K562 (cell line): Measurements from ENCODE around the gene NFS1. TPM values are rescaled to one million over a fixed set of nuclear protein-coding genes. Genes with fewer than 3 reads are reported as not detected.
"Not testable (repeated sequence)": the region's sequence is repeated elsewhere in the genome, so short reads cannot be mapped to it uniquely, and the experiment has no call there.

Experiments
- ATAC-seq: fragments of 200-7000 bp; cut with Tn5 transposase; 3 replicates; pipeline ENCODE4 v1.9.1; 2020; ENCODE audit warnings: moderate library complexity
- BruUV-seq: library from RNA; stranded (reverse); fragments of 400-500 nt; replicated peaks from 2 replicates; lab custom pipeline; 2021; lab: Mats Ljungman, UMichigan
- CTCF ChIA-PET: fragments of 300-600 bp; formaldehyde crosslinking; extraction: SDS; loops from one replicate; lab custom pipeline; 2021; ENCODE audit warnings: low intra/inter-chr PET ratio; lab: Yijun Ruan, JAX
- POLR2A ChIA-PET: fragments of 300-600, 350-650 bp; sonication (Branson Sonifier 250); formaldehyde crosslinking; extraction: SDS; loops from one replicate; lab custom pipeline; 2021; ENCODE audit warnings: antibody characterized with exemption, inconsistent platforms; lab: Yijun Ruan, JAX
- DNase-seq, 4 experiments: peaks; one replicate each; pipeline versions ENCODE4 v3.0.0 to v3.0.0-alpha.2; 2011 to 2018; ENCODE audit warnings: low spot score in 3 of 4, mixed read lengths in 3 of 4; ENCODE audit errors: extremely low read depth in 1 of 4
- FAIRE-seq: peaks from 2 replicates; lab custom pipeline; 2011; peaks lifted over from hg19 to GRCh38; lab: Jason Lieb, UNC
- H2AFZ ChIP-seq: 2 replicates; pipeline ENCODE4 v1.6.0; 2011; ENCODE audit warnings: low read depth, low read length, control low read depth, inconsistent platforms
- H3K27ac ChIP-seq: fragments of 200-600 bp; 3 replicates; pipeline ENCODE4 v1.8.0; 2011; ENCODE audit warnings: low read depth, mild to moderate bottlenecking, control low read depth, inconsistent platforms, low read length, moderate library complexity, mixed read lengths; ENCODE audit errors: extremely low read depth
- H3K27me3 ChIP-seq, 2 experiments: fragments of 300-600 bp in 1 of 2; 2 replicates in 1 of 2; 3 replicates in 1 of 2; pipeline versions ENCODE4 v1.6.0 to v1.8.0; 2011; ENCODE audit warnings: inconsistent platforms in 2 of 2, low read length in 2 of 2, mild to moderate bottlenecking in 1 of 2, mixed read lengths in 1 of 2, moderate library complexity in 1 of 2; ENCODE audit not compliant: control insufficient read depth in 2 of 2, insufficient read depth in 2 of 2
- H3K36me3 ChIP-seq: fragments of 300-600 bp; 3 replicates; pipeline ENCODE4 v1.8.0; 2011; ENCODE audit warnings: mild to moderate bottlenecking, low read length, inconsistent platforms; ENCODE audit not compliant: control insufficient read depth, insufficient read depth
- H3K4me1 ChIP-seq, 2 experiments: fragments of 200-600 bp in 1 of 2; replicated peaks in 1 of 2; 2 replicates in 1 of 2; 3 replicates in 1 of 2; pipeline versions ENCODE4 v1.5.1 to v1.8.0; 2011; ENCODE audit warnings: inconsistent platforms in 2 of 2, low read length in 2 of 2, mild to moderate bottlenecking in 1 of 2, mixed read lengths in 1 of 2, moderate library complexity in 1 of 2; ENCODE audit not compliant: control insufficient read depth in 2 of 2, insufficient read depth in 2 of 2
- H3K4me2 ChIP-seq: 2 replicates; pipeline ENCODE4 v1.6.1; 2011; ENCODE audit warnings: low read length, control low read depth, inconsistent platforms, mixed read lengths; ENCODE audit not compliant: insufficient read depth
- H3K4me3 ChIP-seq: fragments of 200-600 bp; sonication (generic), shearing (Covaris generic); 2 replicates; pipeline ENCODE4 v1.5.1; 2016; ENCODE audit warnings: control low read depth, inconsistent platforms
- H3K79me2 ChIP-seq: fragments of 200-600 bp; 3 replicates; pipeline ENCODE4 v1.8.0; 2011; ENCODE audit warnings: low read length, inconsistent platforms; ENCODE audit not compliant: control insufficient read depth, insufficient read depth
- H3K9ac ChIP-seq, 2 experiments: 2 replicates each; pipeline versions ENCODE4 v1.6.0 to v1.6.1; 2011; ENCODE audit warnings: low read depth in 2 of 2, low read length in 2 of 2, control low read depth in 1 of 2, inconsistent platforms in 1 of 2, mild to moderate bottlenecking in 1 of 2, mixed read lengths in 1 of 2; ENCODE audit not compliant: insufficient read depth in 1 of 2
- H3K9me1 ChIP-seq: one replicate; pipeline ENCODE4 v1.6.0; 2011; ENCODE audit warnings: inconsistent platforms, mild to moderate bottlenecking, low read length, moderate library complexity; ENCODE audit not compliant: control insufficient read depth, insufficient read depth
- H3K9me3 ChIP-seq: replicated peaks from 2 replicates; pipeline ENCODE4 v1.5.1; 2011; ENCODE audit warnings: low read depth, low read length, inconsistent platforms; ENCODE audit not compliant: control insufficient read depth, insufficient read depth
- H4K20me1 ChIP-seq: replicated peaks from 2 replicates; pipeline ENCODE4 v1.6.1; 2011; ENCODE audit warnings: low read length, inconsistent platforms, mixed read lengths; ENCODE audit not compliant: control insufficient read depth, insufficient read depth
- CTCF ChIP-seq, 3 experiments: IDR thresholded peaks in 2 of 3; conservative IDR thresholded peaks in 1 of 3; 2 replicates each; pipeline ENCODE4 v1.5.1; 2011 to 2012; ENCODE audit warnings: low read length in 3 of 3, mild to moderate bottlenecking in 3 of 3, control low read depth in 2 of 3, improper control_type of control experiment in 1 of 3, inconsistent platforms in 1 of 3, low read depth in 1 of 3, mixed read lengths in 1 of 3, moderate library complexity in 1 of 3; ENCODE audit not compliant: insufficient read depth in 2 of 3
- RAD21 ChIP-seq, 2 experiments: fragments of 250-450 bp in 1 of 2; fragments of 450-650 bp in 1 of 2; sonication (Bioruptor Pico) in 1 of 2; formaldehyde crosslinking in 1 of 2; IDR thresholded peaks in 1 of 2; conservative IDR thresholded peaks in 1 of 2; 2 replicates each; pipeline versions ENCODE4 v1.4.0 to v1.8.0; 2020 to 2022; ENCODE audit warnings: mild to moderate bottlenecking in 2 of 2, moderate library complexity in 1 of 2
- REST ChIP-seq, 2 experiments: fragments of 450-650 bp; formaldehyde crosslinking in 1 of 2; IDR thresholded peaks; 2 replicates each; pipeline versions ENCODE4 v1.4.0 to v1.6.1; 2014 to 2020; ENCODE audit warnings: mild to moderate bottlenecking in 2 of 2, borderline replicate concordance in 1 of 2, low read depth in 1 of 2
- SMC3 ChIP-seq: conservative IDR thresholded peaks from 2 replicates; pipeline ENCODE4 v1.6.1; 2011; ENCODE audit warnings: low read depth, low read length, improper control_type of control experiment; ENCODE audit not compliant: insufficient read depth
- ZBTB33 ChIP-seq: sonication (generic); formaldehyde crosslinking; IDR thresholded peaks from 2 replicates; pipeline ENCODE4 v1.8.1; 2023; ENCODE audit warnings: mild to moderate bottlenecking, missing genetic modification reagents
- WGBS: fragments of 100-300 bp; shearing (Covaris generic); methylation state at CpG from one replicate; pipeline ENCODE4 v1.1.6; 2016; ENCODE audit warnings: low coverage, mixed read lengths; ENCODE audit not compliant: insufficient coverage; ENCODE audit errors: missing lambda C conversion rate; 5-methylcytosine and 5-hydroxymethylcytosine counted together
- in situ Hi-C: fragments of 300-500 bp; cut with MboI; formaldehyde crosslinking; loops from 4 replicates; pipeline ENCODE4 v1.15.0; 2018; ENCODE audit warnings: inconsistent platforms, mixed read lengths
- intact Hi-C: fragments of 100-400 bp; cut with micrococcal nuclease; formaldehyde crosslinking; loops from 2 replicates; pipeline ENCODE4 v1.14.2; 2022
- polyA plus RNA-seq, 8 experiments: library from polyadenylated mRNA; depleted of rRNA in 4 of 8; stranded (reverse) in 5 of 8; unstranded in 3 of 8; fragments of >200 nt; fragmentation: Nextera tagmentation in 2 of 8; fragmentation: Illumina TruSeq in 1 of 8; extraction: Ambion mirVana in 2 of 8; extraction: Trizol in 1 of 8; gene quantifications; 2 replicates each; pipeline versions ENCODE4 v1.2.1 to v1.2.3, GENCODE V29; 2011 to 2014; ENCODE audit warnings: inconsistent platforms in 1 of 8, missing spikeins in 1 of 8
- total RNA-seq, 7 experiments: library from RNA; depleted of rRNA in 6 of 7; stranded (reverse); fragments of >200 nt in 6 of 7; fragmentation: Illumina TruSeq in 2 of 7; extraction: Trizol in 2 of 7; gene quantifications; 2 replicates each; pipeline versions ENCODE4 v1.2.1 to v1.2.3, GENCODE V29; 2011 to 2021; ENCODE audit warnings: low replicate concordance in 1 of 7

NFS1 gene
- total and polyA plus RNA-seq, 9 of the 15 experiments (the other 6 are each of a cell fraction or from before 2014, with no cell fraction given) = 11.5 to 84.8 (median 47.1) TPM

GRCh38 chr20:35686872-35687271 is 12.3 kb downstream of the NFS1 start:
- H3K27ac ChIP-seq; BruUV-seq; H3K9ac ChIP-seq; CTCF ChIA-PET; H3K9me1 ChIP-seq; H3K4me2 ChIP-seq; H3K4me3 ChIP-seq; H3K4me1 ChIP-seq; in situ Hi-C loops; TF ChIP-seq REST (CRISPR knock-in tag; IDR thresholded peaks at IDR 0.05; ENCODE audit: low read depth): not testable (repeated sequence)
- POLR2A ChIA-PET = interaction anchor here (0.6 to 1.8 kb wide), 5 partner anchors 14 to 362 kb away, joined by 3 to 5 read pairs (median 3); partner anchors contain the start of gene SCAND1
- peaks cover 47% of the 10 kb centered on the region for H3K36me3 ChIP-seq
- DNase-seq = peak in 1 of 4 experiments; percentile 45
- WGBS = 68% methylated on average over 11 of the region's 11 CpGs
- TF ChIP-seq REST (IDR thresholded peaks at IDR 0.05; ENCODE audit: borderline replicate concordance) (peak; percentile 42; the same call in 1 of the 2 replicates), SMC3 (0 out of 2 replicates have a peak, but pooled peaks have one; percentile 23), RAD21 (CRISPR knock-in tag; conservative IDR thresholded peaks at IDR 0.05 in 1 of 2, IDR thresholded peaks at IDR 0.05 in 1 of 2) (peak in 1 of 2 experiments; percentile 69; a peak in 2 of 4 replicates), CTCF (IDR thresholded peaks at IDR 0.05 in 2 of 3, conservative IDR thresholded peaks at IDR 0.05 in 1 of 3; ENCODE audit: insufficient read depth in 2 of 3, low read depth in 1 of 3, low read length in 3 of 3) (peak; percentile 35 to 51 (median 46); a peak in 5 of 6 replicates), ZBTB33 (peak; percentile 100)
- TF ChIP-seq, all 486 proteins: peak for 5; not testable (repeated sequence) for 481
- intact Hi-C loops, H3K27me3 ChIP-seq, H2AFZ ChIP-seq, H3K9me3 ChIP-seq, ATAC-seq, FAIRE-seq, H3K79me2 ChIP-seq, H4K20me1 ChIP-seq: not testable (repeated sequence)
